Panc1 (cell line): ENCODE measurements around the gene PIGO. TPM values are rescaled to one million over a fixed set of nuclear protein-coding genes. Genes with fewer than 3 reads are reported as not detected.

ENCODE experiments used
- ATAC-seq: fragments of 200-7000 bp; cut with Tn5 transposase; 2 replicates; pipeline ENCODE4 v1.9.1; 2020; ENCODE audit warnings: mild to moderate bottlenecking, moderate library complexity
- BruUV-seq: library from RNA; stranded (reverse); fragments of 400-500 nt; replicated peaks from 2 replicates; lab custom pipeline; 2021; lab: Mats Ljungman, UMichigan
- CTCF ChIA-PET: fragments of 300-600 bp; sonication (Branson Sonifier 250); formaldehyde crosslinking; loops from one replicate; lab custom pipeline; 2022; ENCODE audit warnings: antibody characterized with exemption; lab: Charles Lee
- POLR2A ChIA-PET: fragments of 300-600 bp; sonication (Branson Sonifier 250); formaldehyde crosslinking; loops from one replicate; lab custom pipeline; 2022; ENCODE audit warnings: antibody characterized with exemption; lab: Charles Lee
- DNase-seq: peaks from one replicate; pipeline ENCODE4 v3.0.0-alpha.2; 2010; ENCODE audit warnings: low read depth, low spot score
- H3K27ac ChIP-seq: 2 replicates; pipeline ENCODE4 v1.5.1; 2011; ENCODE audit warnings: mild to moderate bottlenecking, low read length, inconsistent platforms
- H3K27me3 ChIP-seq: fragments of 200-500 bp; sonication (Bioruptor generic); 2 replicates; pipeline ENCODE4 v1.6.0; 2014; ENCODE audit warnings: low read length, inconsistent platforms; ENCODE audit not compliant: control insufficient read depth, insufficient read depth
- H3K36me3 ChIP-seq: fragments of 200-500 bp; sonication (Bioruptor generic); 2 replicates; pipeline ENCODE4 v1.5.1; 2014; ENCODE audit warnings: inconsistent platforms, mild to moderate bottlenecking, low read length, moderate library complexity; ENCODE audit not compliant: control insufficient read depth, insufficient read depth
- H3K4me1 ChIP-seq: 2 replicates; pipeline ENCODE4 v1.5.1; 2011; ENCODE audit warnings: inconsistent platforms, mild to moderate bottlenecking, low read length, moderate library complexity; ENCODE audit not compliant: control insufficient read depth, insufficient read depth
- H3K4me3 ChIP-seq, 2 experiments: 2 replicates each; pipeline ENCODE4 v1.5.1; 2011 to 2012; ENCODE audit warnings: low read depth in 2 of 2, low read length in 2 of 2, mild to moderate bottlenecking in 2 of 2, inconsistent platforms in 1 of 2, moderate library complexity in 1 of 2
- H3K9me3 ChIP-seq: fragments of 200-500 bp; sonication (Bioruptor generic); 2 replicates; pipeline ENCODE4 v1.5.1; 2014; ENCODE audit warnings: low read depth, mild to moderate bottlenecking, inconsistent platforms, low read length, moderate library complexity; ENCODE audit not compliant: control insufficient read depth, insufficient read depth
- POLR2AphosphoS5 ChIP-seq: IDR thresholded peaks from 2 replicates; pipeline ENCODE4 v1.6.1; 2012; ENCODE audit warnings: mild to moderate bottlenecking, low read depth, low read length, moderate library complexity
- SIN3A ChIP-seq: IDR thresholded peaks from 2 replicates; pipeline ENCODE4 v1.6.1; 2012; ENCODE audit warnings: low read depth, mild to moderate bottlenecking, low read length, moderate library complexity, borderline replicate concordance; ENCODE audit not compliant: insufficient read depth
- TCF7L2 ChIP-seq: IDR thresholded peaks from 2 replicates; pipeline ENCODE4 v1.6.1; 2011; ENCODE audit warnings: mild to moderate bottlenecking, low read depth, low read length, inconsistent platforms
- in situ Hi-C: cut with HindIII; loops from 2 replicates; pipeline ENCODE4 v1.10.0; 2016; ENCODE audit warnings: low sequenced_read_pairs, low pct_unique_long_range_greater_than_20kb
- intact Hi-C: fragments of 100-400 bp; cut with micrococcal nuclease; formaldehyde crosslinking; loops from one replicate; pipeline ENCODE4 v1.10.0; 2022; ENCODE audit not compliant: unreplicated experiment
- total RNA-seq: library from RNA; stranded (reverse); gene quantifications from one replicate; pipeline ENCODE4 v1.2.1, GENCODE V29; 2021; ENCODE audit not compliant: unreplicated experiment
- TF ChIP-seq, protein P1 (sequence below), 2 experiments: IDR thresholded peaks; 2 replicates each; pipeline ENCODE4 v1.6.1; 2011 to 2012; ENCODE audit warnings: low read depth in 2 of 2, control low read depth in 1 of 2, low read length in 1 of 2, mild to moderate bottlenecking in 1 of 2, moderate library complexity in 1 of 2; ENCODE audit not compliant: insufficient read depth in 1 of 2
- TF ChIP-seq, protein P2 (sequence below): fragments of 450-650 bp; IDR thresholded peaks from 2 replicates; pipeline ENCODE4 v1.5.1; 2017; ENCODE audit warnings: mild to moderate bottlenecking

The PIGO gene
- total RNA-seq, 1 experiment from 2014 or later: 58.7 TPM

DNA sequence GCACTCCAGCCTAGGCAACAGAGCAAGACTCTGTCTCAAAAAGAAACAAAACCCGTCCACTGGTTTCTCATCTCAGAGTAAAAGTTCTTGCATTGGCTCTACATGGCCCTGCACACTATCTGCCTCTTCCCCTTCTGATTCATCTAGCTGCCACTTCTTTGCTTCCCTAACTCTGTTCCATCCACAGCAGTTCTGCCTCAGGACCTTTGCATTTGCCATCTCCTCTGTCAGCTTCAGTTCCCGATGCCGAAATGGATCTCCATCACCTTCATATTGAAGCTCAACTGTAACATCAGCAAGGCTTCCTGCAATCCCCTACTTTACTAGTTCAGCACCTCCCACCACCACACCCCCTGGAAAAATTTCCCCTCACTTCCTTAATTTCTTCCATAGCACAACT, 1.2 kb upstream of the PIGO start:
- no TSS peak for BruUV-seq
- TF ChIP-seq POLR2AphosphoS5: no peak
- no peak for DNase-seq
- ChIA-PET POLR2A (interaction anchor here (0.7 to 1.0 kb wide), 2 partner anchors 11 to 205 kb away, joined by 3 to 6 read pairs; no protein-coding TSS in a partner anchor), CTCF (no interaction called here)
- intact Hi-C loops: no loop called here
- no peaks in the 10 kb centered on the region for H3K9me3 ChIP-seq
- in situ Hi-C loops: no loop called here
- H3K4me1 ChIP-seq: peaks cover 17% of the 10 kb centered on the region
- H3K36me3 ChIP-seq: no peaks in the 10 kb centered on the region; the same call in 1 of the 2 replicates
- no peak overlapping the region for H3K4me3 ChIP-seq
- no peak for ATAC-seq
- no peaks in the 10 kb centered on the region for H3K27me3 ChIP-seq
- H3K27ac ChIP-seq: no peak overlapping the region

DNA sequence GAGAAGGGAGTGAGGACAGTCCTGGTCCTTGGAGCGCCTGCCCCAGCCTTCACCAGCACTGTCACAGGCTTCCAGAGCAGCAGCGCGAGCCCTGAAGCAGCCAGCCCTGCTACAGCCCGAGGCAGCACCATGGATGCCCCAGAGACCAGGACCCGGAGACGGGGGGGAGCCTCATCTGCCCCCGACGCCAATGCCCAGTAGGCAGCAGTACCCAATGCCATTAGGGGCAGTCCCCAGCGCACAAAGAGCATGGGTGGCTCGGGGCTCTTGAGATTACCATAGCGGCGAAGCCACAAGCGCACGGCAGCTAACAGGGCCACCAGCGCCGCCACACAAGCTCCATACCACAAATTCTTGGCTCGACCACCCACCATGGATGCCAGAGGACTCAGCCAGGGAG, 4.9 kb downstream of the PIGO start:
- Histone ChIP-seq H3K4me3 (no peak overlapping the region), H3K9me3 (no peaks in the 10 kb centered on the region), H3K4me1 (peaks cover 3% of the 10 kb centered on the region; the same call in 1 of the 2 replicates), H3K36me3 (no peaks in the 10 kb centered on the region), H3K27ac (no peak overlapping the region), H3K27me3 (no peaks in the 10 kb centered on the region)
- ChIA-PET CTCF (no interaction called here), POLR2A (interaction anchor here (1.3 kb wide), 1 partner anchor 11 kb away, joined by 6 read pairs; the partner anchor contains the start of gene FANCG)
- intact Hi-C loops (no loop called here), in situ Hi-C loops (no loop called here)
- DNase-seq (no peak), ATAC-seq (no peak)
- BruUV-seq: no TSS peak
- no peak for TF ChIP-seq TCF7L2
- TF ChIP-seq POLR2AphosphoS5: no peak
- TF ChIP-seq SIN3A: no peak
- TF ChIP-seq, protein P1, sequence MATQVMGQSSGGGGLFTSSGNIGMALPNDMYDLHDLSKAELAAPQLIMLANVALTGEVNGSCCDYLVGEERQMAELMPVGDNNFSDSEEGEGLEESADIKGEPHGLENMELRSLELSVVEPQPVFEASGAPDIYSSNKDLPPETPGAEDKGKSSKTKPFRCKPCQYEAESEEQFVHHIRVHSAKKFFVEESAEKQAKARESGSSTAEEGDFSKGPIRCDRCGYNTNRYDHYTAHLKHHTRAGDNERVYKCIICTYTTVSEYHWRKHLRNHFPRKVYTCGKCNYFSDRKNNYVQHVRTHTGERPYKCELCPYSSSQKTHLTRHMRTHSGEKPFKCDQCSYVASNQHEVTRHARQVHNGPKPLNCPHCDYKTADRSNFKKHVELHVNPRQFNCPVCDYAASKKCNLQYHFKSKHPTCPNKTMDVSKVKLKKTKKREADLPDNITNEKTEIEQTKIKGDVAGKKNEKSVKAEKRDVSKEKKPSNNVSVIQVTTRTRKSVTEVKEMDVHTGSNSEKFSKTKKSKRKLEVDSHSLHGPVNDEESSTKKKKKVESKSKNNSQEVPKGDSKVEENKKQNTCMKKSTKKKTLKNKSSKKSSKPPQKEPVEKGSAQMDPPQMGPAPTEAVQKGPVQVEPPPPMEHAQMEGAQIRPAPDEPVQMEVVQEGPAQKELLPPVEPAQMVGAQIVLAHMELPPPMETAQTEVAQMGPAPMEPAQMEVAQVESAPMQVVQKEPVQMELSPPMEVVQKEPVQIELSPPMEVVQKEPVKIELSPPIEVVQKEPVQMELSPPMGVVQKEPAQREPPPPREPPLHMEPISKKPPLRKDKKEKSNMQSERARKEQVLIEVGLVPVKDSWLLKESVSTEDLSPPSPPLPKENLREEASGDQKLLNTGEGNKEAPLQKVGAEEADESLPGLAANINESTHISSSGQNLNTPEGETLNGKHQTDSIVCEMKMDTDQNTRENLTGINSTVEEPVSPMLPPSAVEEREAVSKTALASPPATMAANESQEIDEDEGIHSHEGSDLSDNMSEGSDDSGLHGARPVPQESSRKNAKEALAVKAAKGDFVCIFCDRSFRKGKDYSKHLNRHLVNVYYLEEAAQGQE (IDR thresholded peaks at IDR 0.05; ENCODE audit: insufficient read depth in 1 of 2, low read depth in 2 of 2, low read length in 1 of 2): no peak
- TF ChIP-seq, protein P2, sequence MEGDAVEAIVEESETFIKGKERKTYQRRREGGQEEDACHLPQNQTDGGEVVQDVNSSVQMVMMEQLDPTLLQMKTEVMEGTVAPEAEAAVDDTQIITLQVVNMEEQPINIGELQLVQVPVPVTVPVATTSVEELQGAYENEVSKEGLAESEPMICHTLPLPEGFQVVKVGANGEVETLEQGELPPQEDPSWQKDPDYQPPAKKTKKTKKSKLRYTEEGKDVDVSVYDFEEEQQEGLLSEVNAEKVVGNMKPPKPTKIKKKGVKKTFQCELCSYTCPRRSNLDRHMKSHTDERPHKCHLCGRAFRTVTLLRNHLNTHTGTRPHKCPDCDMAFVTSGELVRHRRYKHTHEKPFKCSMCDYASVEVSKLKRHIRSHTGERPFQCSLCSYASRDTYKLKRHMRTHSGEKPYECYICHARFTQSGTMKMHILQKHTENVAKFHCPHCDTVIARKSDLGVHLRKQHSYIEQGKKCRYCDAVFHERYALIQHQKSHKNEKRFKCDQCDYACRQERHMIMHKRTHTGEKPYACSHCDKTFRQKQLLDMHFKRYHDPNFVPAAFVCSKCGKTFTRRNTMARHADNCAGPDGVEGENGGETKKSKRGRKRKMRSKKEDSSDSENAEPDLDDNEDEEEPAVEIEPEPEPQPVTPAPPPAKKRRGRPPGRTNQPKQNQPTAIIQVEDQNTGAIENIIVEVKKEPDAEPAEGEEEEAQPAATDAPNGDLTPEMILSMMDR: no peak

DNA sequence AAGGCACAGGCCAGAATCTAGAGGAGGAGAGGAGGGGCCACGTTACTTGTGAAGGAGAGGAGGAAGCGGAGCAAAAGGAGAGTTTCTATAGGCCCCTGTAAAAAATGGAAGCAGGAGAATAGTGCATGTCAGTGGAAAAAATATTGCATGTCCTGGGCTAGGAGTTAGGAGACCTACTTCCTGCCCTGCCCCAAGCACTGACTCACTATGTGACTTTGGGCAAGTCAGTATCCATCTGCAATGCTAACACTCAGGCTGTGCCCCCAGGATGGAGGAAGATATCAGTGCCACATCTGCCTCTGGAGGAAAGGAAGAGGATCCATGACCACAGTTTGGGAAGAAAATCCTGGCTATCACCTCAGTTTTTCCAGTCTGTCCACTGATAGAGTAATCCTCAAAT, 7.0 kb downstream of the PIGO start:
- ChIA-PET CTCF (no interaction called here), POLR2A (no interaction called here)
- Histone ChIP-seq H3K4me3 (no peak overlapping the region), H3K27me3 (no peaks in the 10 kb centered on the region), H3K27ac (no peak overlapping the region), H3K9me3 (no peaks in the 10 kb centered on the region), H3K4me1 (no peaks in the 10 kb centered on the region), H3K36me3 (no peaks in the 10 kb centered on the region)
- intact Hi-C loops (no loop called here), in situ Hi-C loops (no loop called here)
- DNase-seq (no peak), ATAC-seq (no peak)
- TF ChIP-seq, protein P1 (IDR thresholded peaks at IDR 0.05; ENCODE audit: insufficient read depth in 1 of 2, low read depth in 2 of 2, low read length in 1 of 2): no peak
- TF ChIP-seq, protein P2: no peak
- TF ChIP-seq SIN3A (no peak), TCF7L2 (no peak), POLR2AphosphoS5 (no peak)
- no TSS peak for BruUV-seq
